GM19025 (cell line): ENCODE data around the gene DEGS2.

Experiments used
- ATAC-seq: cut with Tn5 transposase; IDR thresholded peaks from one replicate; pipeline ENCODE4 v1.9.1; 2021; ENCODE audit warnings: mild to moderate bottlenecking, low read depth, moderate library complexity; ENCODE audit not compliant: unreplicated experiment

The DEGS2 gene

GRCh38 chr14:100117026-100117425 lies 42.4 kb downstream of the DEGS2 start:
- ATAC-seq = no peak

GRCh38 chr14:100116134-100116533 lies 43.3 kb downstream of the DEGS2 start:
- ATAC-seq = no peak

- ATAC-seq = no peak
These were observed 43.7 kb downstream of the DEGS2 start for GRCh38 chr14:100115726-100116125.

GRCh38 chr14:100115236-100115635 lies 44.2 kb downstream of the DEGS2 start:
- no peak for ATAC-seq

- no peak for ATAC-seq
These were observed 45.2 kb downstream of the DEGS2 start for GRCh38 chr14:100114109-100114765.

- ATAC-seq = no peak
These were observed 47.3 kb downstream of the DEGS2 start for GRCh38 chr14:100111931-100112704.

- no peak for ATAC-seq
These were observed 48.6 kb downstream of the DEGS2 start for GRCh38 chr14:100110816-100111215.

GRCh38 chr14:100109594-100109955 lies 49.9 kb downstream of the DEGS2 start:
- no peak for ATAC-seq

GRCh38 chr14:100108840-100109593 lies 50.4 kb downstream of the DEGS2 start:
- ATAC-seq = no peak

GRCh38 chr14:100108042-100108825 lies 51.2 kb downstream of the DEGS2 start:
- ATAC-seq = no peak

GRCh38 chr14:100107236-100107635 lies 52.2 kb downstream of the DEGS2 start:
- no peak for ATAC-seq

- ATAC-seq = no peak
These were observed 53.0 kb downstream of the DEGS2 start for GRCh38 chr14:100106250-100107112.

- ATAC-seq = no peak
These were observed 53.9 kb downstream of the DEGS2 start for GRCh38 chr14:100105357-100106169.

GRCh38 chr14:100104523-100105300 lies 54.7 kb downstream of the DEGS2 start:
- ATAC-seq = no peak

- no peak for ATAC-seq
These were observed 55.5 kb downstream of the DEGS2 start for GRCh38 chr14:100104006-100104352.

- ATAC-seq = no peak
These were observed 56.0 kb downstream of the DEGS2 start for GRCh38 chr14:100103250-100104005.

GRCh38 chr14:100102156-100102785 lies 57.2 kb downstream of the DEGS2 start:
- ATAC-seq = no peak
